NCI-H446 treated with DMSO at 0.1 percent for 48 hours (cell line): Measurements from ENCODE around the gene SLC44A3.

Source experiments
- DNase-seq: peaks from one replicate; lab custom pipeline; 2025; lab: John Stamatoyannopoulos, UW

SLC44A3 gene, protein sequence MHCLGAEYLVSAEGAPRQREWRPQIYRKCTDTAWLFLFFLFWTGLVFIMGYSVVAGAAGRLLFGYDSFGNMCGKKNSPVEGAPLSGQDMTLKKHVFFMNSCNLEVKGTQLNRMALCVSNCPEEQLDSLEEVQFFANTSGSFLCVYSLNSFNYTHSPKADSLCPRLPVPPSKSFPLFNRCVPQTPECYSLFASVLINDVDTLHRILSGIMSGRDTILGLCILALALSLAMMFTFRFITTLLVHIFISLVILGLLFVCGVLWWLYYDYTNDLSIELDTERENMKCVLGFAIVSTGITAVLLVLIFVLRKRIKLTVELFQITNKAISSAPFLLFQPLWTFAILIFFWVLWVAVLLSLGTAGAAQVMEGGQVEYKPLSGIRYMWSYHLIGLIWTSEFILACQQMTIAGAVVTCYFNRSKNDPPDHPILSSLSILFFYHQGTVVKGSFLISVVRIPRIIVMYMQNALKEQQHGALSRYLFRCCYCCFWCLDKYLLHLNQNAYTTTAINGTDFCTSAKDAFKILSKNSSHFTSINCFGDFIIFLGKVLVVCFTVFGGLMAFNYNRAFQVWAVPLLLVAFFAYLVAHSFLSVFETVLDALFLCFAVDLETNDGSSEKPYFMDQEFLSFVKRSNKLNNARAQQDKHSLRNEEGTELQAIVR

DNA sequence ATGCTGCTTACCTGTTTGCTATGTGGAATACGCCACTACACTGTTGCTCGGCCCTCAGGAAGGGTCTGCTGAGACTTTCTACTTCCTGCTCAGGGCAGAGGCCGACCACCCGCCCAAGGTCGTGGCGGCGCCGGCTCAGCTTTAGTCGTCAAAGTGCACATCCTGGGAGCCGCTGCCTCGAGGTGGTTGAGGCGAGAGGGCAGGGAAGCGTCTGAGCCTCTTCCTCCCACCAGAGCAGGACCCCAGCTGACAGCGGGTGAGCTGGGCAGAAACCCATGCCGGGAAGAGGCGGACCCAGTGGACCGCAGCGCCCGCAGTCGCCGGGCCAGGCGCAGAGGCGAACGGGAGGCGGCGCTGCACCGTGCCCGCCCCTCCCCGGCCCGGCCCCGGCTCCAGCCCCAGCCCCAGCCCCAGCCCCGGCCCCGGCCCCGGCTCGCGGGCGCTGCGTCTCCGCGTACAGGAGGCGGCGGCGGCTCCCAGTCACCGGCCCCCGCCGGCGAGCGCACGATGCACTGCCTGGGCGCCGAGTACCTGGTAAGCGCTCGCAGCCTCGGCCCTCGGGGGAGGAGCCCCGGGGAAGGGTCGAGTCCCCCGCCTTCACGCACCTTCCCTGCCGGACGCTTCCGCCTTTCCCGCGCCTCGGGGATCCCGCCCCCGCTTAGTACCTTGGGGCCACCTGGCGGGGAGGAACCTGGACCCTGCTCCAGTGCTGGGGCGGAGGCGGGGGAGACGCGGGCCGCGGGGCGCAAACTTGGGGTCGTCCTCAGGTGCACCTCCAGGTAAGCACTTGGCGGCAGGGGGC is at the start of gene SLC44A3:
Gene SLC44A3 (plus strand): TSS at position 413 of the 802 bp plus-strand sequence. CDS start 95 bp downstream, at position 508.
- DNase-seq: no peak

DNA sequence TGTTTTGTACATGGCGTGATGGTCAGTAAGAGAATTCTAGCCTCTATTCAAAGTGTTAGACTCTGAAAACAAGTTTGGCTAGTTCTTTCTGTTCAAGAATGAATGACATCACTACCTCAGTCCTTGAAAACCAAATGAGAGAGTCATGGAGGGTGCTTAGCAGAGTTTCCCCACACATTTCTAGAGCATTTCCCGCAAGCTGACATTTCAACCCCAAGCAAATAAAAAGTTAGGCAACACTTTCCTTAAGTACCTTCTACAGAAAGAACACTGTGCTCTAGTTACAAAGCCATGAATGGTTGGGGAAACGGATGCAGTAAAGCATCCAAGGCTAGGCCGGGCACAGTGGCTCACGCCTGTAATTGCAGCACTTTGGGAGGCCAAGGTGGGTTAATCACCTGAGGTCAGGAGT is 47.9 kb upstream of the SLC44A3 start:
- DNase-seq: no peak

DNA sequence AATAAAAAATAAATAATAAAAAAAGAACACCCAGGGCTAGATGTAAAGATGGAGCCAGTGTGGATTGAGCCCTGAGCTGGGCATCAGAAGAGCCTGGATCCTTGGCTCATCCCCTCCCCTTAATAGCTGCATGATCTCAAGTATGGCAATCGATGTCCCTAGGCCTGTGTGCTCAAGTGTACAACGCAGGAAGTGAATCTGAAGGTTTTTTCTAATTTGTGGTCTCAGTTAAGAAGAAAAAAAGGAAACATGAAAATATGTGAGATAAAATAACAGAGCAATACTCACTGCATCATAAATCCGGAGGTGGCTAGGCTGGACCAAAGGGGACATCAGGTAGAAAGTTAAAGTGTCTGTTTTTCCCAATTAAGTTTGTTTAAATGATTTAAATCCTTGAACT is 47.3 kb upstream of the SLC44A3 start:
- no peak for DNase-seq

- DNase-seq: no peak
These were observed 46.8 kb upstream of the SLC44A3 start for GRCh38 chr1:94773296-94773809.

DNA sequence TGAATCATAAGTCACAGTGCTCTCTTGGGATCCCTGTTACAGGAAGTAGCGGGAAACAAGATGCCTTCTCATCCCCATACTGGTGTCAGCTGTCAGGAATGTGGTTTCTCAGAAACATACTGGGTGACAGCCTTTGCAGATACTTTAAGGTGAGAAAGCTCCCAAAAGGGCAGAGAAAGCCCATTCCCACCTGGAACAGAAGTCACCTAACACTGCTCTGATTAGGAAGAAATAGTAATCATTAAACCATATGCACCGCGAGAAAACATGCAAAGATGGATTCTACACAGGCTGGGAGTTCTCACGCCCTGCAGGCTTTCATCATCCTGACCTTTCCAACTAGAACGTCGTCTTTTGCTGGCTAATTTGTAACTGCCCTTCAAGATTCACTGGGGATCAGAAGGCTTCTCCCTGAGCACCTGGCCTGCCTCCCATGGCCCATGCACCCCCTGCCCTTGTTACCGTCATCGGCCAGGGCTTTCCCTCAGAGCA is 46.2 kb upstream of the SLC44A3 start:
- no peak for DNase-seq

- no peak for DNase-seq
These were observed 43.7 kb upstream of the SLC44A3 start for GRCh38 chr1:94776474-94776873.

- DNase-seq: no peak
These were observed 42.9 kb upstream of the SLC44A3 start for GRCh38 chr1:94777281-94777680.

GRCh38 chr1:94778808-94779207 is 41.3 kb upstream of the SLC44A3 start:
- DNase-seq: no peak

DNA sequence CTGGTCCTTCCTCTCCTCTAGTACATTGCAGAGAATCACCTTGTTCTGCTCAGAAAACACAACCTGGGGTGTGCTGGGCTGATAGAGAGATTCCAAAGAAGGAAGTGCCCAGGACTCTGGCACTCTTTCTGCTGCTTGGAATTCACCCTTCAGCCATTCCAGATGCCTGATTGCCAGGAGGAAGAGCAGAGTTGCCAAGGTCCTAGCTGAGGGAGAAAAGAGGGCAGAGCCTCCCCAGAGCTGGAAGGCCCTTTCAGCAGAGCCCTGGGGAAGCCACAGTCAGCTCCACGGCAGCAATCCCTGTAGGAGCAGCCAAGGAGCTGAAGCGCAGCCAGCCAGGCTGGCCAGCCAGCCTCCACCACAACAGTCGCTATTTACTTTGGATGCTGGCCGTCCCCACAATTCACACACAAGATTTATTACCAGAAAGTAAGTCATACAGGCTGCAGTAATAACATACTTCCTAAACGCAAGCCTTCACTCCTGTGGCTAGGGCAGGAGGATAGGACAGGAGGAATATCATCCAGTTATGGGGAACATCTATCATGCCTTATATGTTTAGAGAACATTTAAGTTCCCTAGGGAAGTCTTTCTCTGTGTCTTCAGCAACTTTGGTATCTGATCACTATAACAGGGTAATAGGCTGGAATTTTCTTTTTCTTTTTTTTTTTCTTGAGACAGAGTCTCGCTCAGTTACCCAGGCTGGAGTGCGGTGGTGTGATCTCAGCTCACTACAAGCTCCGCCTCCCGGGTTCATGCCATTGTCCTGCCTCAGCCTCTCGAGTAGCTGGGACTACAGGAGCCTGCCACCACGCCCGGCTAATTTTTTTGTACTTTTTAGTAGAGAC is 36.6 kb upstream of the SLC44A3 start:
- peak; percentile 75 for DNase-seq

DNA sequence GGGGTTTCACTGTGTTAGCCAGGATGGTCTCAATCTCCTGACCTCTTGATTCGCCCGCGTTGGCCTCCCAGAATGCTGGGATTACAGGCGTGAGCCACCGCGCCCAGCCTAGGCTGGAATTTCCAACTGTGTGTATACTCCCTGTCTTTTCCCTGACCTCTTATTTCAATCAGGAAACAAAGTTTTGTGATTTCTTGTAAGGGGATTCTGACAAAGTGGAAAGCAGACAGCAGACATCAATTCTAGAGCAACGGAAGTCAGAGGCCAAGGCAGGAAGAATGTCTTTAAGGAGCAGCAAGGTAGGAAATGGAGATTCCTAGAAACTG is 36.0 kb upstream of the SLC44A3 start:
- DNase-seq: no peak

- no peak for DNase-seq
These were observed 32.5 kb upstream of the SLC44A3 start for GRCh38 chr1:94787691-94788090.

GRCh38 chr1:94790246-94790645 is 29.9 kb upstream of the SLC44A3 start:
- no peak for DNase-seq

GRCh38 chr1:94790670-94791069 is 29.5 kb upstream of the SLC44A3 start:
- DNase-seq: no peak

DNA sequence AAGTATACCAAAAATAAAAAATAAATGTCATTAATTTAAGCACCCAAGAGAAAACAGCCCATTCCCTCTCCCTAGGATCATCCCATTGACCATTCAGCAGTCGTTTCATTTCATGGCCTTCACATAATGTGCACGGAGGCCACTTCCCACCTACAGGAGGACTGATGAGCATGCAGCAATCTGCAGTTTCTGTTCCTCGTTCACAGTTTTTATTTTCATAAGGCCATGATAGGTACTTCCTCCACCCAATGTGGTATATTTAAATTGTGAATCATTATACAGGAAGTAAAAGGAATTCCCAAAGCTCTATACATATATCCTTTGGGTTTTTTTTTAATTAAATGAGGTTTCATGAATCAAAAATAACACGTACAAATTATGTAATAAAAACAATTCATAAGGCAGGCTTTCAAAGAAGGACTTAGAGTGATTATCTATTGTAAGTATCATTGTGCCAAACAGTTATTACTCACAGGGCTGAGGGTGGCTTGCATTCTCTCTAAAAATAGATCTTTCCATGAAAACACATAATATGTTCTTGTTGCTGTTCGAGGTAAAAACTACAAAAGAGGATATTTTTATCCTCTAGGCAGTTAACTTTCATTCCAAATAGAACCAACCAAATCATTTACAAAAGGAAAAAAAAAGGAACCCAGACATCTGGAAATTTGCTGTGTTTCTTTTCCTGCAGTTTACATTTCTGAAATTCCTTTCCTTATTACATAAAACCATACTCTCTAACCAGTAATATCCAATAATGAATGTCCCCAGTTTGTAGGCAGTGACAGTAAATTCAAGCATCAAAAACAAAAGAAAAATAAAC is 27.5 kb upstream of the SLC44A3 start:
- DNase-seq: no peak

- DNase-seq: no peak
These were observed 26.9 kb upstream of the SLC44A3 start for GRCh38 chr1:94793296-94793656.

DNA sequence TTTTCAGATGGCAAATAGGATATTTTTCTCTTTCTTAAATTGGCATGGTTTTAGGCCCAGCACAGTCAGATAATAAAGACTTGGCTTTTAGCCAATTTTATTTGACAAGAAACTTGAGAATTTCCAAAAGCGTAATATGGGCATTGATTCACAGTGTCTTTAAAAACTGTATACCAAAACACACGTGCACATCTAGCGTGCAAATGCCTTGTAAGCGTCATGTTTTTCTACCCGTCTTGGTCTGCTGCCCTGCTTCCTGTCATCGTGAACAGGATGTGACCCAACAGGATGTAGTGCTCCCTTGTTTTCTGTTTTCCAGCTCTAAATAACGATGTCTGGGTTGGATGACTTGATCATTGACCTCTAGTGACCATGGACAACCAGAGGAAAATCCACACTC is 24.7 kb upstream of the SLC44A3 start:
- no peak for DNase-seq

DNA sequence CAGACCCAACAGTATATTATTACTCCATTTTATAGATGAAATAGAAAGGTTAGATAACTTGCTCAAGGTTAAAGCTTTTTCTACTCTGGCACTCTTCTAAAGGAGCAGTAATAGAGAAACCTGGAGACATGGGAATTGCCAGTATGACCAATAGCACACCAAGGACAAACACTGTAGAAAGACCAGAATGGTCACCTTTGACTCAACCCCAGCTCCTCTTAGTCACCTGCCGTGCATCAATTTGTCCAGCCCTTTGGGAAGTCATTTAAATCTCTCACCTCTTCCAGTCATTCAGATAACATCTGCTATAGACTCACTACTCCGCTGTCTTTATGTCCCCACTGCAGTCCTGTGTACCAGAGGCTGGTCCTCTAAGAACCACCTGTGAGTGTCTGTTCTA is 23.9 kb upstream of the SLC44A3 start:
- DNase-seq: no peak

DNA sequence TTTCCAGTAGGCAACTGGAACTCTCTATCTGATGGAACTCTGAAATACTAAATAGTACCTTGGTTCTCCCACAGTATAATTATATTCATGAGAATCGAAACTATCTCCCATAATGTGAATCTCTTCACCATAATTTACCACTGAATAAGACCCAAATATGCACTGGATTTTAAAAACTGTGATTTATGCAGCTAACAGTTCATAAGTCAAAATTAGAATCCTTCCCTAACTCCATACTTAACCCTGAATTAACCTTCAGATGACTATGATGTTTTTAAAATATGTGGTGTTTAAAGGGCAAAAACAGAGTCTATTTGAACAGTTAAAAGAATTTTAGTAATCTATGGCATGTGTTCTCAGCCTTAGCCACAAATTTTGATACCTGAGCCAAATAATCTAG is 22.9 kb upstream of the SLC44A3 start:
- no peak for DNase-seq

DNA sequence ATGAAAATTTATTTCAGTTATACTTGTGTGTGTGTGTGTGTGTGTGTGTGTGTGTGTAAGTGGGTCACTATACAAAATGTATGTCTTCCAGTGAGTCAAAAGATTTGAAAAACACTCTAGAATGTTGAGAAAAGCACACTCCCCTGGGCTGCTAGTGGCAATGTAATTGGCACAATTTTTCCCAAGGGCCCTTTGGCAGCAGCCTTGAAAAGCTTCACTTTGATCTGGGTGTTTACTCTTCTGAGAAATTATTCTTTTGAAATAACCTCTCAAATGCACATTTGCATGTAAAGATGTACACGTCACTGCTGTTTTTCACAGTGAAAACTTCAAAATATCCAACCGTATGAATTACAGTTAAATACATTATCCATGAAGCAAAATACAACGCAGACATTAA is 22.1 kb upstream of the SLC44A3 start:
- no peak for DNase-seq

DNA sequence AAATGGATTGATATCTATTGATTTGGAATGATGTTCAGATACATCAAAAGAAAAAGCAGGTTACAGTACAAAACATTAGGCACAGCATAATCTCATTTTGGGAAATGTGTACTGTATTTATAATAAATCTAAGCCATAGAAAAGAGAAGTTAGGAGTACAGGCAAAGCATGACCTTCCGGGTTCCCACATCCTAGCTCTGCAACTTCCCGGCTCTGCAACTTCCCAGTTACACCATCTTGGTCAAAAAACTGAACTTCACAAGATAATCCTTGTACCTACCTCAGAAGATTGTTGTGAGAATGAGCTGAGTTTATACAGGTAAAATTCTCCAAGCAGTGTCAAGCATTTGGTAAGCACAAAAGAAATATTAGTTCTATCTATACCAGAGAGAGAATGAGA is 21.7 kb upstream of the SLC44A3 start:
- no peak for DNase-seq

GRCh38 chr1:94799206-94799605 is 21.0 kb upstream of the SLC44A3 start:
- no peak for DNase-seq
